Keratinocyte (primary cell): ENCODE results near the gene TP53I13. TPM values are rescaled to one million over a fixed set of nuclear protein-coding genes. Genes with fewer than 3 reads are reported as not detected.
A peak's percentile ranks its signal among the peaks of the same experiment; 100 is the strongest.

Experiments used
- DNase-seq: peaks from one replicate; pipeline ENCODE4 v3.0.0-alpha.2; 2011; ENCODE audit warnings: low read depth, missing footprints, low spot score
- FAIRE-seq: peaks from 2 replicates; lab custom pipeline; 2011; peaks lifted over from hg19 to GRCh38; lab: Jason Lieb, UNC
- H2AFZ ChIP-seq: 2 replicates; pipeline ENCODE4 v1.6.0; 2012; ENCODE audit warnings: low read length, control low read depth, inconsistent platforms; ENCODE audit not compliant: control insufficient read depth
- H3K27ac ChIP-seq: 2 replicates; pipeline ENCODE4 v1.5.1; 2011; ENCODE audit warnings: low read length; ENCODE audit not compliant: control insufficient read depth, insufficient read depth
- H3K27me3 ChIP-seq: 3 replicates; pipeline ENCODE4 v1.6.0; 2011; ENCODE audit warnings: low read length; ENCODE audit not compliant: control insufficient read depth, insufficient read depth; ENCODE audit errors: extremely low read depth
- H3K36me3 ChIP-seq, 2 experiments: 2 replicates in 1 of 2; 3 replicates in 1 of 2; pipeline ENCODE4 v1.5.1; 2011; ENCODE audit warnings: low read length in 2 of 2, mild to moderate bottlenecking in 1 of 2; ENCODE audit not compliant: control insufficient read depth in 2 of 2, insufficient read depth in 2 of 2; ENCODE audit errors: extremely low read depth in 1 of 2
- H3K4me1 ChIP-seq: 3 replicates; pipeline ENCODE4 v1.5.1; 2011; ENCODE audit warnings: low read length; ENCODE audit not compliant: control insufficient read depth, insufficient read depth; ENCODE audit errors: extremely low read depth
- H3K4me2 ChIP-seq: 3 replicates; pipeline ENCODE4 v1.6.0; 2011; ENCODE audit warnings: low read depth, low read length; ENCODE audit not compliant: control insufficient read depth, insufficient read depth; ENCODE audit errors: extremely low read depth
- H3K4me3 ChIP-seq, 3 experiments: fragments of 200-600 bp in 1 of 3; sonication (generic) in 1 of 3; 2 replicates in 2 of 3; 3 replicates in 1 of 3; pipeline ENCODE4 v1.5.1; 2011 to 2016; ENCODE audit warnings: low read length in 3 of 3, mild to moderate bottlenecking in 3 of 3, control low read depth in 2 of 3, inconsistent platforms in 1 of 3, low read depth in 1 of 3, mixed read lengths in 1 of 3, mixed run types in 1 of 3, moderate library complexity in 1 of 3; ENCODE audit not compliant: control insufficient read depth in 2 of 3, insufficient read depth in 2 of 3; ENCODE audit errors: extremely low read depth in 1 of 3
- H3K79me2 ChIP-seq: 2 replicates; pipeline ENCODE4 v1.6.0; 2012; ENCODE audit warnings: low read length; ENCODE audit not compliant: control insufficient read depth, insufficient read depth
- H3K9ac ChIP-seq: 3 replicates; pipeline ENCODE4 v1.6.0; 2011; ENCODE audit warnings: low read length; ENCODE audit not compliant: control insufficient read depth, insufficient read depth; ENCODE audit errors: extremely low read depth
- H3K9me1 ChIP-seq: 3 replicates; pipeline ENCODE4 v1.6.0; 2011; ENCODE audit warnings: low read length; ENCODE audit not compliant: control insufficient read depth, insufficient read depth; ENCODE audit errors: extremely low read depth
- H3K9me3 ChIP-seq: 2 replicates; pipeline ENCODE4 v1.5.1; 2012; ENCODE audit warnings: low read depth, low read length; ENCODE audit not compliant: control insufficient read depth
- H4K20me1 ChIP-seq: 3 replicates; pipeline ENCODE4 v1.6.0; 2011; ENCODE audit warnings: low read length; ENCODE audit not compliant: control insufficient read depth, insufficient read depth; ENCODE audit errors: extremely low read depth
- EZH2 ChIP-seq: IDR thresholded peaks from one replicate; pipeline ENCODE4 v1.6.1; 2012; ENCODE audit warnings: inconsistent platforms, mild to moderate bottlenecking, low read length, moderate library complexity
- dilution Hi-C: fragments of 300-500 bp; cut with MboI; formaldehyde crosslinking; loops from one replicate; pipeline ENCODE4 v1.7.0; 2020; ENCODE audit warnings: low sequenced_read_pairs; ENCODE audit not compliant: extremely low pct_ligation_motif_present
- polyA plus RNA-seq, 5 experiments: library from polyadenylated mRNA; depleted of rRNA in 3 of 5; stranded (reverse) in 3 of 5; stranded (forward) in 1 of 5; unstranded in 1 of 5; fragments of >200 nt; gene quantifications; 1 replicate in 1 of 5; 2 replicates in 3 of 5; 3 replicates in 1 of 5; pipeline versions ENCODE4 v1.2.1 to v1.2.3, GENCODE V29; 2011 to 2012; ENCODE audit warnings: missing spikeins in 2 of 5, low read depth in 1 of 5, low replicate concordance in 1 of 5
- TF ChIP-seq, protein P1 (sequence below), 3 experiments: IDR thresholded peaks in 1 of 3; conservative IDR thresholded peaks in 1 of 3; optimal IDR thresholded peaks in 1 of 3; 2 replicates in 2 of 3; 3 replicates in 1 of 3; pipeline versions ENCODE3 to v1.5.1; 2011; ENCODE audit warnings: low read length in 3 of 3, mild to moderate bottlenecking in 3 of 3, moderate library complexity in 2 of 3, control low read depth in 1 of 3, inconsistent platforms in 1 of 3; ENCODE audit not compliant: insufficient read depth in 2 of 3; ENCODE audit errors: extremely low read depth in 1 of 3

The TP53I13 gene
- polyA plus RNA-seq, 1 donor (not counting 4 experiments of a cell fraction or from before 2014, with no cell fraction given), result 11.9 TPM

DNA sequence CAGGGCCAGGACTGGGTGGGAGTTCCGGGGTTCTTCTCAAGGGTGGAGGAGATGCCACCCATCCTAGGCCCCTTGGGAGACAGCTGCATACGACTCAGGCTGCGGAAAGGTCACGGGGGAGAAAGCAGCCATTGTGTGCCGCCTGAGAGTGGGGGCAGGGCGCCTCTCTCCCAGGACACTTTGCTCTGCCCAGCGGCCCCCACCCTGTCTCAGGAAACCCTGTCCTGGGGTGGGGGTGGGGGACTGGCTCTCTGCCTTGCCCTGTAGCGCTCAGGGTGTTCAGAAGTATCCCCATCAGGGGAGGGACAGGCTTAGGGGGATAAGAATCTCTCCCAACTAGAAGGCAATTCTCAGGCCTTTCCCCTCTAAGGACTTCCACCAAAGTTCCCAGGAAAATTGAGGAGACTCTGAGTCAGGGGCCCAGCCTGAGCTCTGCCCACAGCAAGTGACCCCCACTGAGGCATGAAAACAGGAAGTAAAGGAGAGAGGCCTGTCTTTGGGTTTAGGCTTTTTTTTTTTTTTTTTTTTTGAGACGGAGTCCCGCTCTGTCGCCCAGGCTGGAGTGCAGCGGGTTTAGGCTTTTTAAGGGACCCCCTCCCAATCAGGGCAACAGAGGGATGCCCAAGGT lies 16.1 kb downstream of the TP53I13 start:
- peaks cover 67% of the 10 kb centered on the region for H3K79me2 ChIP-seq
- no peak overlapping the region for H3K9ac ChIP-seq
- DNase-seq, result no peak
- H3K4me1 ChIP-seq, result peaks cover 74% of the 10 kb centered on the region
- H3K9me3 ChIP-seq, result no peaks in the 10 kb centered on the region
- peaks cover 22% of the 10 kb centered on the region for H3K9me1 ChIP-seq
- H2AFZ ChIP-seq, result no peak overlapping the region
- no peak for FAIRE-seq
- H4K20me1 ChIP-seq, result peaks cover 32% of the 10 kb centered on the region
- no peaks in the 10 kb centered on the region for H3K27me3 ChIP-seq
- no peak overlapping the region for H3K4me3 ChIP-seq
- peak overlapping the region; percentile 56 for H3K4me2 ChIP-seq
- peaks cover 19 to 29% of the 10 kb centered on the region in 2 experiments for H3K36me3 ChIP-seq
- TF ChIP-seq EZH2, result no peak
- TF ChIP-seq, protein P1, sequence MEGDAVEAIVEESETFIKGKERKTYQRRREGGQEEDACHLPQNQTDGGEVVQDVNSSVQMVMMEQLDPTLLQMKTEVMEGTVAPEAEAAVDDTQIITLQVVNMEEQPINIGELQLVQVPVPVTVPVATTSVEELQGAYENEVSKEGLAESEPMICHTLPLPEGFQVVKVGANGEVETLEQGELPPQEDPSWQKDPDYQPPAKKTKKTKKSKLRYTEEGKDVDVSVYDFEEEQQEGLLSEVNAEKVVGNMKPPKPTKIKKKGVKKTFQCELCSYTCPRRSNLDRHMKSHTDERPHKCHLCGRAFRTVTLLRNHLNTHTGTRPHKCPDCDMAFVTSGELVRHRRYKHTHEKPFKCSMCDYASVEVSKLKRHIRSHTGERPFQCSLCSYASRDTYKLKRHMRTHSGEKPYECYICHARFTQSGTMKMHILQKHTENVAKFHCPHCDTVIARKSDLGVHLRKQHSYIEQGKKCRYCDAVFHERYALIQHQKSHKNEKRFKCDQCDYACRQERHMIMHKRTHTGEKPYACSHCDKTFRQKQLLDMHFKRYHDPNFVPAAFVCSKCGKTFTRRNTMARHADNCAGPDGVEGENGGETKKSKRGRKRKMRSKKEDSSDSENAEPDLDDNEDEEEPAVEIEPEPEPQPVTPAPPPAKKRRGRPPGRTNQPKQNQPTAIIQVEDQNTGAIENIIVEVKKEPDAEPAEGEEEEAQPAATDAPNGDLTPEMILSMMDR (optimal IDR thresholded peaks at IDR 0.05 in 1 of 3, IDR thresholded peaks at IDR 0.05 in 1 of 3, conservative IDR thresholded peaks at IDR 0.05 in 1 of 3; ENCODE audit: extremely low read depth in 1 of 3, insufficient read depth in 2 of 3, low read length in 3 of 3), result no peak
- H3K27ac ChIP-seq, result no peak overlapping the region
- dilution Hi-C loops, result no loop called here

DNA sequence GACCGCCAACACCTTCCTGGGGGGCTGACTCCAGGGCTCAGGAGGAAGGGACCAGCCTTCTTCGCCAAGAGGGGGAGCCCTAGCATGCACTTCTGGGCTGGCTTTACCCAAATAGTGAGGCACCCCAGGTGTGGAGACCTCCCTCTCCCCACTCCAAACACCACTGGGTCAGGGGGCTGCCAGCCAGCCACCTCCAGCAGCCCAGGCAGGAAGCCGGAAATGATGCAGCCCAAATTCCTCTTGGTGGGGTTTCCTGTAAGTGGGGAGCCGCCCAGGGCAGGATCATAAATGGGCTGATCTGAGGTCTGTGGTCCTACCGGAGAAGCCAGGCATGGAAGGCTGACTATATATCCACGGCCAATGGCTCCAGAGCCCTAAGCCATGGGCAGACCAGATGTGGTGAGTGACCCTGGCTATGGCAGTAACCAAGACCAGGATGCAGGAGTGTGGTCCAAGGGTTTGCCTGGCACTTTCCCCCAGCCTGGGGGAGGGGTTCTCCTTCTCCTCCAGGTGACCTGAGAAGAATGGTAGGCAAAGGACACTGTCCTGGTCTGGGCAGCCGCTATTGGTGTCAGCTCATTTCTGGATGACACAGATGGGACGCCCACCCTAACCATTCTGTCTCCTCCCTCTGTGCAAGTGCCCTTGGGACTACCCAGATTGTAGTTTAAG lies 16.7 kb downstream of the TP53I13 start:
- peaks cover 79% of the 10 kb centered on the region for H3K4me1 ChIP-seq
- DNase-seq (no peak), FAIRE-seq (no peak)
- no peak for TF ChIP-seq EZH2
- TF ChIP-seq, protein P1 (optimal IDR thresholded peaks at IDR 0.05 in 1 of 3, IDR thresholded peaks at IDR 0.05 in 1 of 3, conservative IDR thresholded peaks at IDR 0.05 in 1 of 3; ENCODE audit: extremely low read depth in 1 of 3, insufficient read depth in 2 of 3, low read length in 3 of 3), result peak in 2 of 3 experiments; percentile 23 to 61
- H3K36me3 ChIP-seq, result peaks cover 15 to 22% of the 10 kb centered on the region in 2 experiments
- H4K20me1 ChIP-seq, result peaks cover 29% of the 10 kb centered on the region
- H2AFZ ChIP-seq, result no peak overlapping the region
- no peak overlapping the region for H3K27ac ChIP-seq
- dilution Hi-C loops, result no loop called here
- peaks cover 22% of the 10 kb centered on the region for H3K9me1 ChIP-seq
- no peak overlapping the region for H3K9ac ChIP-seq
- no peaks in the 10 kb centered on the region for H3K27me3 ChIP-seq
- H3K79me2 ChIP-seq, result peaks cover 64% of the 10 kb centered on the region
- no peaks in the 10 kb centered on the region for H3K9me3 ChIP-seq
- H3K4me3 ChIP-seq, result no peak overlapping the region
- peak overlapping the region; percentile 10 for H3K4me2 ChIP-seq
